HG03469 (cell line): ENCODE results near the gene SAXO2.
"Not testable (repeated sequence)": the region's sequence is repeated elsewhere in the genome, so short reads cannot be mapped to it uniquely, and the experiment has no call there.

Experiments
- ATAC-seq: cut with Tn5 transposase; IDR thresholded peaks from one replicate; pipeline ENCODE4 v1.9.1; 2021; ENCODE audit warnings: mild to moderate bottlenecking, moderate library complexity, moderate number of reproducible peaks; ENCODE audit not compliant: unreplicated experiment

Gene SAXO2

DNA sequence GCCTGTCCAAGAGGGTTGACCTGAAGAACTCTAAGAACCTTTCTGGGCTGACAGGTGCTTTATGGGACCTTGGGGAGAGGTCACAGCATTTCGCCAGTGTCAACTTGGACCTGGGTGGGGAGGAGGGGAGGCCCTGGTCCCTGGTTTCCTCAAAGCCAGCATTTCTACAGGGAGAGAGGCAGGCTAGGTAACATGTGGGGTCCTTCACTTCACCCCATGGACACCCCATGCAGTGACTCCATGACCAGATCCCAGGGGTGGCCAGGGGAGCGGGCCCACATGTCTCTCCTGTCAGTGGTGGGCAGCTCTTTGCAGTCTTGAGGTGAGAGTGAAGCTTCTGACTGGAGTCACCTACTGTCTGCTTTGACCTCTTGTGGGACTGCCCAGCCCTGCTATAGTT lies 50.8 kb downstream of the SAXO2 start:
- ATAC-seq: no peak

DNA sequence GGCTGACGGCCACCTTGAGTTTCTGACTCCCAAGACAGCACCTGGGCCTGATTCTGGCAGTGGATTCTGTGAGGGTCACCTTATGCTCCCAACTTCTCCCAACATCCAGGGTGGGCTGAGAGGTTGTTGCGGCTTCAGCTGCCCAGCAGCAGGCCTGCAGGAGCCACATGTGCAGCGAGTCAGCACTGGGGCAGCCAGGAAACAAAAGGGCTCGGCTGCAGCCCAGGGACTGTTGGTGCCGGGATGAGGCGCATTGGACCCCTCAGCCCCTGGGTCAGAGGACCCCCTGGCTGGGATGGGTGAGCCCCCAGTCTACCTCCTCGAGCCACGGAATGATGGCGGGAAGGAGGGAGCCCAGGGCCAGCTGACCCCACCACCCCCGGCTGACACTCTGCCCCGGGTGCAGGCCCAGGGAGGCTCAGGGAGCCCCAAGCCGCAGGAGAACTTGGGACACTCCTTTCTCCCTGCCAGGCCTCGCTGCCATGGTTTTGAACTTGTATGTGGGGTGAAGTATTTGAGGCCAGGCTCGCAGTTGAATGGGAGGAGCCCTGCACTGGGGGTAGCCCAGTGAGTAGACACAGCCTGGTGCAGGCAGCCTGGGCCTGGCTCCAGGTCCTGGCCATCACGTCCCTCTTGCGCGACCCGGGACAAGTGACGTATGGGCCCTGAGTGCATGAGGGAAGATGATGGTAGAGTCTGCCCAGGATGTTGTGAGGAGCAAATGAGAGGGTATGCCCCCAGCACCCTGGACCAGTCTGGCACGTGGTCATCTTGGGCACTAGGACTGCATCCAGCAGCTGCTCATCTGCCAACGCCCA lies 51.5 kb downstream of the SAXO2 start:
- ATAC-seq: not testable (repeated sequence)

DNA sequence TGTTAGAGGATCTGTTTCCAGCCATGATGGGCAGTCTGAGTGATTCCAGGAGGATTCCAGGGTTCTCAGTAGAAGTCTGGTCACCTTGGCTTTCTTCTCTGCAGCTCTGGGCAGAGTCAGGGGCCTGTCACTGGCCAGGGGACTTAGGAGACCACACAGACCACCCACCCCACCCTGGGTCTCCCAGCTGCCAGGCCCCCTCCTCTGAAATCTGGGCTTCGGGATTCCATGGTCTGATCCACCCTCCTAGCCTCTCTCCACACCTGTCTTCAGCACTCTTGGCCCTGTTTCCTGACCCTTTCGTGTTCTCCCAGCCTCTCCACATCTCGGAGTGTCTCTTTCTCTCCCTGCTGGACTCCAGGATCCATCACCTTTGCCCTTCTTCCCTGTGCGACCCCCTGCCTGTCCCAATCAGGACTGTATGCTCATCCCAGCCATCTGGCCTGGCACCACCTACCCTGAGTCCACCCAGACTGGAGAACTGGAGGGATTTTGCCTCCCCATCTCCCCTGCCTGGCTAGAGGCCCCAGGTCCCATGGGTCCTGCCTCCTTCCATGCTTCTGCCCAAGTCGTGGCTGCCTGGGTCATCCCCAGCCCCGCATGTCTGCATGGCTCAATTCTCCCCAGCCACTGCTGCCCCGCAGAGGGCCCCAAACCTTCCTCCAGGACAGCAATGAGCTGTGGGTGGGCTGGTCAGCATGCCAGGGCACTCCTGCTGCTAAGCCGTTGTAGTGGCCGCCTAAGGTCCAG lies 52.3 kb downstream of the SAXO2 start:
- no peak for ATAC-seq

DNA sequence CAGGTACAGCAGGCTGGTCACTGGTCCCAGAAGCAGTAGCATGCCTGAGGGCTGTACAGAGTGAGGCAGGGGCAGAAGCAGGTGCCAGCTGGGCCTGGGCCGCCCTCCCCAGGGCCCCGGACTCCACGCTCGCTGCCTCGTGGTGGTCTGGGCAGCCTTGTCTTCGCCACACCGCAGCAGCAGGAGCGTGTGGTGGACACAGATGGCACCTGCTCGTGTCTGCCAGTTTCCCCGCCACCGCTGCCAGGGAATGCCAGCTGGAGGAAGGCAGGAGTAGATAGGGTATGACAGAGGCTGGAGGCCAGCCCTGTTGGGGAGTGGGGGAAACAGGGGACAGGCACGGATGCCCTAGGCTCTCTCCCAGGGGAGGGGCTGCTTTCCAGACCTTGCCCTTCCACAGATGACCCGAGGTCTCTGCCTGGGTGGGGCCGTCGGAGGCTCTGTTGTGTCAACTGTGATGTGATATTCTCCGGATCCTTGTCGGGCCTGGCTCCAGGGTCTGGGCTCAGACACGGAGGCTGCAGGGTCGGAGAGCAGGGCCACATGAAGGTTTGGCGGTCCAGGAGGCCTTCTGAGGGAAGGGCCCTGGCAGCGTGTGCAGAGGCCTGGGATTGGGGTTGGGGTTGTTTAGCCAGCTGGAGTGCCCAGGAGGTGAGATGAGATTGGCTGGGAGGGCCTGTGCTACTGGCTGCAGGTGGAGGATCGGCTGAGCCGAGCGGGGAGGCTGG lies 53.1 kb downstream of the SAXO2 start:
- no peak for ATAC-seq

DNA sequence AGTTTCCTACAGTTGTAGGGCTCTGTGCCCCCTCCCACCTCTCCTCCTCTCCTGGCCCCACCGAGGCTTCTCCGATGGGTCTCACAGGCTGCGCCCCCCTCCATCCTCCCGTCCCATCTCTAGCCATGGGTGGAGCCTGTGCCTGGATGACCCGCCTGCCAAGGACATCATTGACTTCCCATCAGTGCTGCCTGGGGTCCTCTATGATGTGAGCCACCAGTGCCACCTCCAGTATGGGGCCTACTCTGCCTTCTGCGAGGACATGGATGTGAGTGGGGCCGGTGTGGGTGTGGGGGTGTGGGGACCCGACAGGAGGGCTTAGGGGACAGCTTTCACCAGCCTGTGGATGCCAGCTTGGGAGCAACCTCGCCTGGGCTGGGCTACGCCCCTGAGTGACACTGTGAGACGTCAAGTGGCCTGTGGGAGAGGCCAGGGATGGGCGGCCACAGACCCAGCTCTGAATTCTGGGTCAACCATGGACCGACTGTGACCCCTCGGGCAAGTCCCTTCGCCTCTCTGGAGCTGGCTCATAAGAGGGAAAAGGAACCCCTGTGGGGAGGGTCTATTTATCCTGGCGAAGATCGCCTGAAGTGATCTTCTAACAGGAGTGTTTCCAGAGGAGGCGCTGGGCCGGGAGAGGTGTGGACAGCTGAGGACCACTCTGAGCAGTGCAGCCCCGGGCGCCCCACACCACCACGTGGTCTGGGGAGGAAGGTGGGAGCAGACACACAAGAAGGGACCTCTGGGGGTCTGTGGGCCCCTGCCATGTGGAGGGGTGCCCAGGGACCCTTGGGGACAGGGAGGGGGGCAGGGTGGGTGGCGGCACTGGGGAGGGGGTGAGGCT lies 53.9 kb downstream of the SAXO2 start:
- ATAC-seq: not testable (repeated sequence)

DNA sequence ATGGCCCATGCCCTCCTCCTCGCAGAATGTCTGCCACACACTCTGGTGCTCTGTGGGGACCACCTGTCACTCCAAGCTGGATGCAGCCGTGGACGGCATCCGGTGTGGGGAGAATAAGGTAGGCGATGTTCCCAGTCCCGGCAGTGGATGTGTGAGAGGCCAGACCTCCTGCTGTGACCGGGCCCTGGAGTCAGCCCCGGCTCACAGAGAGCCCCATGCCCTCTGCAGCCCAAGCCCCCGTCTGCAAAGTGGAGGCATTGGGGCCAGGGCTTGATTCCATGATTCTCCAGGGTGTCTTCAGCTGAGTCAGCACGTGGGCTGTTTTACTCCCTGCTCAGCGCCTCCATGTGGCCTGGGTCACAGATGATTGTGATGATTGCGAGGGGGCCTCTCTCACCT lies 54.5 kb downstream of the SAXO2 start:
- ATAC-seq: no peak

DNA sequence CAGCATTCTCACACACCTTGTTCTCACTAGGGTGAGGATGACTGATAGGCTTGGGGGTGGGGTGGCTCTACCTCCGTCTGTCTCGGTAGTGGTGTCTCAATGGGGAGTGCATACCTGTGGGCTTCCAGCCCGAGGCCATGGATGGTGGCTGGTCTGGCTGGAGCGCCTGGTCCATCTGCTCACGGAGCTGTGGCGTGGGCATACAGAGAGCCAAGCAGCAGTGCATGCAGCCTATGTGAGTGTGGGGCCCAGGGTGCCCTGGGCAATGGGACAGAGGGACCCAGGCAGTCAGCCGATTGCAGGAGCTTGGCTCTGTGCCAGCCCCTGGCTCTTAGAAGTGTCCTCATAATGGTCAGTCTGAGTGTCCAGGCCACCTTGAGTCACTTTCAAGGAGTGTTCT lies 54.9 kb downstream of the SAXO2 start:
- not testable (repeated sequence) for ATAC-seq

DNA sequence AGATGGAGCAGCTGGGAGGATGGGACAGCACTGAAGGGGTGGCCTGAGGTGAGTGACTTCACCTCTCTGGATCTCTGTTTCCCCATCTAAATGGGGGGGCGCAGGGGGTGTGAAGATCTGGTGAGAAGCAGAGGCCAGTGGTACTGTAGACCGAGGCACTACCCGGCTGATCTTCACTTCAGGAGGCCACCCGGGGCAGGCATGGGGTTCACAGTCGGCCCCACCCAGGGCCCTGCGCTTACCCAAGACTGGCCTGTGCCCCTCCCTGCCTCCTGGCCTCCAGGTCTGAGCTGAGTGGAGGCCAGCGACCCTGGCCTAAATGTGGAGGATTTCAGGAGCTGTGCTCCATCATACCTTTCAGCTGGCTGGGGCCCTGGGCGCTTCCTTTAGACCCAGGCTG lies 55.7 kb downstream of the SAXO2 start:
- ATAC-seq: not testable (repeated sequence)

DNA sequence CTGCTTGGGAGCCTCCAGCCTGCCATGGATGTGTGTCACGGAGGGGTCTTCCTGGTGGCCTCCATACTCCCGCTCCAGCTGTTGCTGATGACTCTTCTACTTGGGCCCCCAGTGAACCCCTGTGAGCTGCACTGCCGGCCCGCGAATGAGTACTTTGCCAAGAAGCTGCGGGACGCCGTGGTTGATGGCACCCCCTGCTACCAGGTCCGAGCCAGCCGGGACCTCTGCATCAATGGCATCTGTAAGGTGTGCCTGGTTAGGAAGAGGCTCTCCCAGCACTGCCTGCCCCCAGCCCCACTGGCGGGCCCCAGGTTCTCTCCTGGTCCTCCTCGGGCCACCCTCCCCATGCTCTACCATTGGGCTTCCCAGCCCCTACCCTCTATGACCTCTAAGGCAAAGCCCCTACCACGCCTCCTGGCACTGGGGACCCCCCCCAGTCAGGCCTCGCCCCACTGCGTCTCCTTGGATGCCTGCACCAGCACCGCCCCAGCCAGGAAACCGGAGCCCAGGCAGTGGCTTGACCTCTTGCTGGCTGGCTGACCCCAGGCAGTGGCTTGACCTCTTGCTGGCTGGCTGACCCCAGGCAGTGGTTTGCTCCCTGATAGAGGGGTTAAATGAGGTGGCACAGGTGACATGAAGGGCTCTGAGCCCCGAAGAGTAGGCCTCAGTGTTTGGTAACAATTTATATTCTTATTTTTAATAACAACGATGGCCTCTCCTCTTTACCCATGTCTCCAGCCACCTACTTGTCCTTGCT lies 57.1 kb downstream of the SAXO2 start:
- ATAC-seq: not testable (repeated sequence)

DNA sequence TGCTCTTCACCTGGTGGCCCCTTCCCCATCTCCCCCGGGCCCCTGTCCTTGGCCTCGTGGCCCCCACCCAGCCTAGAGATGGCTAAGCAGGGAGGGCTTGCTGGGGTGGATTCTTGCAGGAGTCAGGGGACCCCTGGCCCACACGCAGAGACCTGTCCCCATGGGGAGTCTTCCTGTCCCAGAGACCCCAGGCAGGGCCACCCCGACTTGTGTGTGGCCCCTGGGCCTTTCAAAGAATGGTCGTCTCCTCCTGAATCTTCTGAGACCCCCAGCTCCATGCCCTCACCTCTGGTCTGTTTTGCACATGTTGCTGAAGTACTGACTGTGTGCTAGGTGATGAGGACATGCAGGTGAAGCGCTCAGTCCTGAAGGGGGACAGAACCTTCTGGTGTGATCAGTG lies 58.2 kb downstream of the SAXO2 start:
- ATAC-seq: not testable (repeated sequence)

DNA sequence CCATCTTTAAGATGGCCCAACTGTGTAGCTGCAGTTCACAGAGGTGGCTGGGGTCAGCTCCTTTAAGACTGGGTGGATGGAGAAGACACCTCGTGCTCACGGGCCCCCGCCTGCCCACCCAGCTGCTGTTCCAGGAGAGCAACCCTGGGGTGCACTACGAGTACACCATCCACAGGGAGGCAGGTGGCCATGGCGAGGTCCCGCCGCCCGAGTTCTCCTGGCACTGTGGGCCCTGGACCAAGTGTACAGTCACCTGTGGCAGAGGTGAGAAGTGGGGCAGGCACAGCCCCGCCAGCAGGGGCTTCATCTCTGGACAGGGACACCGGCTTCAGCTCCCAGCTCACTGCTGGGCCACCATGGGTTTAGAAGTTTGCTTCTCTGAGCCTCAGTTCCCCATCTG lies 59.9 kb downstream of the SAXO2 start:
- not testable (repeated sequence) for ATAC-seq

DNA sequence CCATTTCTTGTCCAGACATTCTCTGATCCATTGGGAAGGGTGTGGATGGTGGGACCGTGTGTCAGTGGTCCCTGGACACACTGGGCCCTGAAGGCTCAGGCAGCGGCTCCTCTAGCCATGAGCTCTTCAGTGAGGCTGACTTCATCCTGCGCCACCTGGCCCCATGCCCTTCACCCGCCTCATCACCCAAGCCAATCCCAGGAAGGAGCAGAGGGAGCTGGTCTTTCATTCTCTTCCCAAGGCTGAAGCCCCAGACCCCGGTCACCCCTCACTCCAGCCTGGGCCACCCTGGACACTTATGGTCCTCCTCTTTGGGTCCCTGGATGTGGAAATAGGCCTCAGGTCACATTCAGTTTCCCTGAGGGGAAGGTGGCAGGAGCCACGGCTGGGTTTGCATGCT lies 62.2 kb downstream of the SAXO2 start:
- not testable (repeated sequence) for ATAC-seq

DNA sequence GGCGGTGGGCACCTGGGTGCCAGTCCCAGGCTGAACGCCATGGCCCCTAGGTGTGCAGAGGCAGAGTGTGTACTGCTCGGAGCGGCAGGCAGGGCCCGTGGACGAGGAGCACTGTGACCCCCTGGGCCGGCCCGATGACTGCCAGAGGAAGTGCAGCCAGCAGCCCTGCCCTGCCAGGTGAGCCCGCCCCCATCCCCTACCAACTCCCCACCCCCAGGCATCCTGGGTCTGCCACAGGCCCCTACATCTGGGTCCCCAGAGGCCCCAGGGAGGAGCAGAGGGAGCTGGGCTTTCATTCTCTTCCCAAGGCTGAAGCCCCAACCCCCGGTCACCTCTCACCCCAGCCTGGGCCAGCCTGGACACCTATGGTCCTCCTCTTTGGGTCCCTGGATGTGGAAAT lies 63.0 kb downstream of the SAXO2 start:
- ATAC-seq: not testable (repeated sequence)

DNA sequence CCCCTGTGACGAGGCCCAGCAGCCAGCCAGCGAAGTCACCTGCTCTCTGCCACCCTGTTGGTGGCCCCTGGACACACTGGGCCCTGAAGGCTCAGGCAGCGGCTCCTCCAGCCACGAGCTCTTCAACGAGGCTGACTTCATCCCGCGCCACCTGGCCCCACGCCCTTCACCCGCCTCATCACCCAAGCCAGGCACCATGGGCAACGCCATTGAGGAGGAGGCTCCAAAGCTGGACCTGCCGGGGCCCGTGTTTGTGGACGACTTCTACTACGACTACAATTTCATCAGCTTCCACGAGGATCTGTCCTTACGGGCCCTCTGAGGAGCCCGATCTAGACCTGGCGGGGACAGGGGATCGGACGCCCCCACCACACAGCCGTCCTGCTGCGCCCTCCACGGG lies 64.3 kb downstream of the SAXO2 start:
- not testable (repeated sequence) for ATAC-seq

DNA sequence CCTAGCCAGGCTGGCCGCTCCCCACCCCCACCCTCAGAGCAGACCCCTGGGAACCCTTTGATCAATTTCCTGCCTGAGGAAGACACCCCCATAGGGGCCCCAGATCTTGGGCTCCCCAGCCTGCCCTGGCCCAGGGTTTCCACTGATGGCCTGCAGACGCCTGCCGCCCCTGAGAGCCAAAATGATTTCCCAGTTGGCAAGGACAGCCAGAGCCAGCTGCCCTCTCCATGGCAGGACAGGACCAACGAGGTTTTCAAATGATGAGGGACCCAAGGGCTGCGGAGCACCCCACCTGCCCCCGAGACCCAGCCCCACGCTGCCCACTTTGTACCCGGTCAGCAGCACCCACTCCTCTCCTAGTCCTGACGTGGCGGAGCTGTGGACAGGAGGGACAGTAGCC lies 64.8 kb downstream of the SAXO2 start:
- ATAC-seq: not testable (repeated sequence)

DNA sequence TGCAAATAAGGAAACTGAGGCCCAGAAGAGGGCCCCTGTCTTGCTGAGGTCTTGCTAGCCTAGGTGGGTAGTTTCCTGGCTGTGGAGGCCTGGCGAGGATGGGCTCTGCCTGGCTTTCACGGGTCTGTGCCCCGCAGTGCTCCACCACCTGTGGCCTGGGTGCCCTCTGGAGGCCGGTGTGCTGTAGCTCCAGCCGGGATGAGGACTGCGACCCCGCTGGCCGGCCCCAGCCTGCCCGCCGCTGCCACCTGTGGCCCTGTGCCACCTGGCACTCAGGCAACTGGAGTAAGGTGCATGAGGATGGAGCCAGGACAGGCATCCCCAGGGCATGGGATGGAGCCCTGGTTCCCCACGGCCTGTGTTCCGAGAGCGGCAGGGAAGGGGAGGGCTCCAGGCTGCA lies 66.4 kb downstream of the SAXO2 start:
- not testable (repeated sequence) for ATAC-seq

DNA sequence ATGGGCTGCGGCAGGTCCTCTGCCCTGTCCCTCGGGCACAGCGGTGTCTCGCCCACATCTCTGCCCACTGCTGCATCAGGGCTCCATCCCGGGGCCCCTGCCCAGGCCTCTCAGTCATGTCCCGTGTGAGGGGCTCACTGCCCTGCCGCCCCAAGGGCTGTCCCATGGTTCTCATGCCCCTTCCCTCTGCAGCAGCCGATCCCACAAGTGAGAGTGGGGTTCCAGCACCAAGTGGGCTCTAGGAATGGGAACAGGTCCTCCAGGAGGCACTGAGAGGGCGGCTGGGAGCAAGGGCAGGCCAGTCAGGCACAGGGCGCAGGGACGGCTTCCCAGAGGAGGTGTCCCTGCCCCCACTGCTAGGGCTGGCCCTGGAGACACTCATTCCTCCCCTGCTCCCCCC lies 68.3 kb downstream of the SAXO2 start:
- ATAC-seq: not testable (repeated sequence)

DNA sequence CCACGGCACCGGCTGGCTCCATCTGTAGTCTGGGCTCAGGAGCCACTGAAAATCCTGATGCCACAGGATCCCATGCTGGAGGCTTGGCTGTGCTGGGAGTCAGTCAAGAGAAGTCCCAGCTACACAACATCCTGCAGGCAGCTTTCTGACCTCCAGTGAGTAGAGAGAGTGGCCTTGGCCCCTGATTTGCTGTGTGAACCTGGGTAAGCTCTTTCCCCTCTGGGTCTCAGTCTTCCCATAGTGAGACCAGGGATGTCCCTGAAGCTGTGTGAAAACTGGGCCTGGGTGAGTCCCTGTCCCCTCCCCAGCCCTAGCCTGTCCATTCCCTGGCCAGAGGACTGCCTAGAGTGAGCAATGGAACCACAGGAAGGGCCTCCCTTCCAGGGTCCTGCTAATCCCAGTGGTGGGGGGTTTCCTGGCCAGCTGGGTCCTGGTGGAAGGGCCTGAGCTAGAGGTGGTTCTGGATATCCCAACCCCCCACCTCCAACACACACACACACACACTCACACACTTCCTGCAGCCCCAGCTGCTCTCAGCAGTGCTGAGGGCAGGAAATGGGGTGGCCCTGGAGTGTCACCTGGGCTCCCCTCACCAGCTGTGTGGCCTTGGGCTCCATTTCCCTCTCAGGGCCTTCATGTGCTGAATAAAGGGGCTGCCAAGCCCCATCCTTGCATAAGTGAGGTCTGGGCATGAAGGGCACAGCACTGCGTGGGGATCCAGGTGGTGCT lies 69.1 kb downstream of the SAXO2 start:
- ATAC-seq: not testable (repeated sequence)
